Osteoblast (primary cell): ENCODE measurements around the gene MELTF. TPM values are rescaled to one million over a fixed set of nuclear protein-coding genes. Genes with fewer than 3 reads are reported as not detected.

Experiments used
- DNase-seq: peaks from one replicate; pipeline ENCODE4 v3.0.0; 2011; ENCODE audit warnings: low spot score, mixed read lengths; ENCODE audit not compliant: insufficient read length; ENCODE audit errors: missing footprints
- H2AFZ ChIP-seq: 2 replicates; pipeline ENCODE4 v1.6.0; 2011; ENCODE audit warnings: mild to moderate bottlenecking, low read length
- H3K27ac ChIP-seq: 2 replicates; pipeline ENCODE4 v1.5.1; 2011; ENCODE audit warnings: mild to moderate bottlenecking, low read depth, low read length, moderate library complexity
- H3K27me3 ChIP-seq: 2 replicates; pipeline ENCODE4 v1.6.0; 2012; ENCODE audit warnings: mild to moderate bottlenecking, control low read depth, inconsistent platforms, low read length, moderate library complexity; ENCODE audit not compliant: insufficient read depth
- H3K36me3 ChIP-seq: 2 replicates; pipeline ENCODE4 v1.5.1; 2011; ENCODE audit warnings: mild to moderate bottlenecking, low read length, control low read depth, moderate library complexity; ENCODE audit not compliant: insufficient read depth
- H3K4me1 ChIP-seq: 2 replicates; pipeline ENCODE4 v1.5.1; 2011; ENCODE audit warnings: mild to moderate bottlenecking, low read length, control low read depth, moderate library complexity; ENCODE audit not compliant: insufficient read depth
- H3K4me2 ChIP-seq: 2 replicates; pipeline ENCODE4 v1.6.0; 2011; ENCODE audit warnings: mild to moderate bottlenecking, low read length; ENCODE audit not compliant: insufficient read depth
- H3K4me3 ChIP-seq: fragments of 200-600 bp; sonication (generic); 3 replicates; pipeline ENCODE4 v1.5.1; 2012; ENCODE audit warnings: mild to moderate bottlenecking, low read length, inconsistent platforms; ENCODE audit not compliant: insufficient read depth
- H3K79me2 ChIP-seq: 2 replicates; pipeline ENCODE4 v1.6.0; 2012; ENCODE audit warnings: mild to moderate bottlenecking, low read length, control low read depth, inconsistent platforms; ENCODE audit not compliant: insufficient read depth
- H3K9me3 ChIP-seq: 2 replicates; pipeline ENCODE4 v1.5.1; 2011; ENCODE audit warnings: low read depth, low read length, control low read depth
- H4K20me1 ChIP-seq: 2 replicates; pipeline ENCODE4 v1.6.0; 2012; ENCODE audit warnings: mild to moderate bottlenecking, low read length, control low read depth; ENCODE audit not compliant: insufficient read depth
- CTCF ChIP-seq: IDR thresholded peaks from 2 replicates; pipeline ENCODE4 v1.5.1; 2011; ENCODE audit warnings: mild to moderate bottlenecking, low read depth, low read length, moderate library complexity; ENCODE audit errors: extremely low read depth
- total RNA-seq: library from RNA; depleted of rRNA; stranded (reverse); fragments of >200 nt; gene quantifications from 2 replicates; pipeline ENCODE4 v1.2.3, GENCODE V29; 2012

The MELTF gene
- total RNA-seq, 1 donor: 5.1 TPM

- TF ChIP-seq CTCF: no peak
- Histone ChIP-seq H3K4me3 (no peak overlapping the region), H3K4me1 (peaks cover 2% of the 10 kb centered on the region), H4K20me1 (no peaks in the 10 kb centered on the region), H3K36me3 (no peaks in the 10 kb centered on the region), H3K79me2 (no peaks in the 10 kb centered on the region), H3K27ac (no peak overlapping the region), H2AFZ (no peak overlapping the region), H3K27me3 (peaks cover 2% of the 10 kb centered on the region), H3K9me3 (no peaks in the 10 kb centered on the region), H3K4me2 (no peak overlapping the region)
- peak; percentile 31 for DNase-seq
Measured at GRCh38 chr3:196991581-196992460, 37.8 kb downstream of the MELTF start.

GRCh38 chr3:196990601-196991007 is 39.0 kb downstream of the MELTF start:
- Histone ChIP-seq H3K4me2 (no peak overlapping the region), H3K27ac (no peak overlapping the region), H4K20me1 (no peaks in the 10 kb centered on the region), H3K4me3 (no peak overlapping the region), H3K79me2 (no peaks in the 10 kb centered on the region), H3K36me3 (no peaks in the 10 kb centered on the region), H3K27me3 (peaks cover 3% of the 10 kb centered on the region), H2AFZ (no peak overlapping the region), H3K4me1 (peaks cover 2% of the 10 kb centered on the region), H3K9me3 (no peaks in the 10 kb centered on the region)
- no peak for TF ChIP-seq CTCF
- no peak for DNase-seq

GRCh38 chr3:196989721-196990262 is 39.8 kb downstream of the MELTF start:
- peak; percentile 85 for DNase-seq
- Histone ChIP-seq H4K20me1 (no peaks in the 10 kb centered on the region), H3K79me2 (no peaks in the 10 kb centered on the region), H3K4me3 (peak overlapping the region; percentile 25), H2AFZ (peak overlapping the region; percentile 42), H3K36me3 (no peaks in the 10 kb centered on the region), H3K27me3 (peaks cover 7% of the 10 kb centered on the region), H3K4me2 (peak overlapping the region; percentile 33), H3K27ac (no peak overlapping the region), H3K9me3 (no peaks in the 10 kb centered on the region), H3K4me1 (peaks cover 2% of the 10 kb centered on the region)
- TF ChIP-seq CTCF: no peak
